Right lobe of liver (tissue), 6 donors: ENCODE data around the gene ALK. TPM values are rescaled to one million over a fixed set of nuclear protein-coding genes. Genes with fewer than 3 reads are reported as not detected.

Source experiments
- ATAC-seq, 4 donors: fragments of 200-7000 bp; cut with Tn5 transposase; one replicate each; pipeline ENCODE4 v1.9.1; 2020; ENCODE audit warnings: mild to moderate bottlenecking in 4 of 4, moderate library complexity in 4 of 4
- DNase-seq, 3 donors: peaks; one replicate each; pipeline ENCODE4 v3.0.0-alpha.2; 2020
- H3K27ac ChIP-seq, 3 donors: fragments of 200-600 bp; one replicate each; pipeline ENCODE4 v1.8.0; 2022
- H3K27me3 ChIP-seq, 2 donors: fragments of 200-600 bp; one replicate each; pipeline ENCODE4 v1.8.0; 2022
- H3K36me3 ChIP-seq, 4 donors: fragments of 200-600 bp; sonication (generic) in 1 of 4; one replicate each; pipeline versions ENCODE4 v1.5.1 to v1.8.0; 2017 to 2022; ENCODE audit warnings: control low read depth in 1 of 4
- H3K4me1 ChIP-seq, 4 donors: fragments of 200-600 bp; sonication (generic) in 1 of 4; one replicate each; pipeline versions ENCODE4 v1.5.1 to v1.8.0; 2017 to 2022; ENCODE audit warnings: control low read depth in 1 of 4
- H3K4me3 ChIP-seq, 3 donors: fragments of 200-600 bp; one replicate each; pipeline ENCODE4 v1.8.0; 2022
- H3K9me3 ChIP-seq, 4 donors: fragments of 200-600 bp; sonication (generic) in 1 of 4; one replicate each; pipeline versions ENCODE4 v1.5.1 to v1.8.0; 2017 to 2022; ENCODE audit warnings: control low read depth in 1 of 4
- POLR2A ChIP-seq: fragments of 450-650 bp; IDR thresholded peaks from one replicate; pipeline ENCODE4 v1.6.1; 2017; ENCODE audit warnings: antibody characterized with exemption, mild to moderate bottlenecking
- WGBS: methylation state at CpG from one replicate; pipeline ENCODE4 v1.1.6; 2018; ENCODE audit warnings: low coverage, low lambda C conversion rate; ENCODE audit not compliant: insufficient coverage; ENCODE audit errors: missing lambda C conversion rate; 5-methylcytosine and 5-hydroxymethylcytosine counted together
- intact Hi-C, 2 donors: fragments of 100-400 bp; cut with DNase I; formaldehyde crosslinking; loops; one replicate each; pipeline versions ENCODE4 v1.11.2 to v1.14.1; 2022
- total RNA-seq, 6 experiments: library from RNA; depleted of rRNA in 2 of 6; stranded (reverse); fragments of >200 nt in 2 of 6; fragmentation: NEBNext Ultra II Directional in 3 of 6; extraction: Animal tissue kit (Norgen Biotek cat#: 25700) in 3 of 6; gene quantifications; one replicate each; pipeline versions ENCODE4 v1.1.0 to v1.2.4, GENCODE V29; 2016 to 2023
- TF ChIP-seq, protein P1 (sequence below), 4 donors: fragments of 200-600 bp in 3 of 4; fragments of 450-650 bp in 1 of 4; IDR thresholded peaks; one replicate each; pipeline versions ENCODE4 v1.5.1 to v1.8.0; 2016 to 2022; ENCODE audit warnings: antibody characterized with exemption in 4 of 4, mild to moderate bottlenecking in 2 of 4
- donor health status: DM: no; HTN: yes; CAD: no.
- donor health status: DM: no; HTN: no; CAD: no.
- donor health status: DM: no; HTN: no; CAD: no.
- donor health status: DM: no; HTN: yes; CAD: no.
- donor health status: DM: no; HTN: yes; CAD: no.

Gene ALK
- total RNA-seq, 6 experiments from 2014 or later = 0.04 to 0.06 TPM; not detected in 4

DNA sequence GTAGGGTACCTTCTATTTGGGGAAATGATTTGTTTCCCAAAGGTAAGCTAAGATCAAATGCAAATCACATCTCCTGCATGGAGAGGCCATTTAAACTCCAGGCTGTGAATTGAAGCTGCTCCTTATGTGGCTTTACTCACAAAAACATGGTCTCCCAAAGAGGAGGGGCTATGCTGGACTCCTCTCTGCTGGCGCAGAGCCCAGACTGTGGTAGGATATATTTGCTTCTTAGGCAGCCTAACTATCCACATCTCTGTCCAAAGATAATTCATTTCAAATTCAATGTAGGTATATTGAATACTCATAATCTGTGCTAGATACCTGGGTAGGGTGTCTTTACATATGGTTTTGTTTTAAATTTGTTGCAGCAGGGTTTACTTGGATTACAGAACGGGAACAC, 358.5 kb downstream of the ALK start:
- no peaks in the 10 kb centered on the region for H3K9me3 ChIP-seq
- WGBS = 69% methylated on average over 1 of the region's 2 CpGs
- intact Hi-C loops = no loop called here
- no peak for DNase-seq
- TF ChIP-seq, protein P1, sequence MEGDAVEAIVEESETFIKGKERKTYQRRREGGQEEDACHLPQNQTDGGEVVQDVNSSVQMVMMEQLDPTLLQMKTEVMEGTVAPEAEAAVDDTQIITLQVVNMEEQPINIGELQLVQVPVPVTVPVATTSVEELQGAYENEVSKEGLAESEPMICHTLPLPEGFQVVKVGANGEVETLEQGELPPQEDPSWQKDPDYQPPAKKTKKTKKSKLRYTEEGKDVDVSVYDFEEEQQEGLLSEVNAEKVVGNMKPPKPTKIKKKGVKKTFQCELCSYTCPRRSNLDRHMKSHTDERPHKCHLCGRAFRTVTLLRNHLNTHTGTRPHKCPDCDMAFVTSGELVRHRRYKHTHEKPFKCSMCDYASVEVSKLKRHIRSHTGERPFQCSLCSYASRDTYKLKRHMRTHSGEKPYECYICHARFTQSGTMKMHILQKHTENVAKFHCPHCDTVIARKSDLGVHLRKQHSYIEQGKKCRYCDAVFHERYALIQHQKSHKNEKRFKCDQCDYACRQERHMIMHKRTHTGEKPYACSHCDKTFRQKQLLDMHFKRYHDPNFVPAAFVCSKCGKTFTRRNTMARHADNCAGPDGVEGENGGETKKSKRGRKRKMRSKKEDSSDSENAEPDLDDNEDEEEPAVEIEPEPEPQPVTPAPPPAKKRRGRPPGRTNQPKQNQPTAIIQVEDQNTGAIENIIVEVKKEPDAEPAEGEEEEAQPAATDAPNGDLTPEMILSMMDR (IDR thresholded peaks at IDR 0.05) = no peak
- no peak for TF ChIP-seq POLR2A
- no peak overlapping the region for H3K4me3 ChIP-seq
- no peak for ATAC-seq
- no peak overlapping the region for H3K27ac ChIP-seq
- H3K27me3 ChIP-seq = no peaks in the 10 kb centered on the region
- no peaks in the 10 kb centered on the region for H3K36me3 ChIP-seq
- H3K4me1 ChIP-seq = peaks cover 0 to 11% (median 0%) of the 10 kb centered on the region in 4 donors

DNA sequence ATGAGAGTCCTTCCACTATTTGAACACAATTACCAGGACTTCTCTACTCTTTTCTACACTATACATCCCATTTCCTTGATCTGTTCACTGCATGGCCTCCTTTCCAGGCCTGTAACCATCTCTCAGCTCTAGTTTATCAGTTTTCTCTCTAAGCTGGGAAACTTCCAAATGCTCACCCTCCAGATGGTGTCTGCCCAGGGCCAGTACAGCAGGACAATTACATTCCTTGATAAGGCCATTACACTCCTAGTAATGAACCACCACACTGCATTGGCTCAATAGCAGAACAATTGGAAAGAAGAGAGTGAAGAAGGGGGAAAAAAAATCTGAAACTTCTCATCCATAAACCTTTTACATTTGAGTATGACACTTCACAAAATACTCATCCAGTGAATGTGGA, 359.1 kb downstream of the ALK start:
- H3K27ac ChIP-seq = no peak overlapping the region
- peaks cover 0 to 11% (median 0%) of the 10 kb centered on the region in 4 donors for H3K4me1 ChIP-seq
- no peak overlapping the region for H3K4me3 ChIP-seq
- ATAC-seq (no peak), DNase-seq (no peak)
- no peaks in the 10 kb centered on the region for H3K9me3 ChIP-seq
- H3K36me3 ChIP-seq = no peaks in the 10 kb centered on the region
- H3K27me3 ChIP-seq = no peaks in the 10 kb centered on the region
- TF ChIP-seq, protein P1 (IDR thresholded peaks at IDR 0.05) = no peak
- TF ChIP-seq POLR2A = no peak
- intact Hi-C loops = no loop called here

- DNase-seq (no peak), ATAC-seq (no peak)
- H3K4me3 ChIP-seq = no peak overlapping the region
- H3K27me3 ChIP-seq = no peaks in the 10 kb centered on the region
- WGBS = 96% methylated on average over 4 of the region's 4 CpGs
- no peaks in the 10 kb centered on the region for H3K36me3 ChIP-seq
- no peaks in the 10 kb centered on the region for H3K9me3 ChIP-seq
- peaks cover 0 to 11% (median 0%) of the 10 kb centered on the region in 4 donors for H3K4me1 ChIP-seq
- TF ChIP-seq, protein P1 (IDR thresholded peaks at IDR 0.05) = no peak
- no peak for TF ChIP-seq POLR2A
- intact Hi-C loops = no loop called here
- no peak overlapping the region for H3K27ac ChIP-seq
Observed at GRCh38 chr2:29561628-29562027, 359.8 kb downstream of the ALK start.

- Histone ChIP-seq H3K27ac (no peak overlapping the region), H3K27me3 (no peaks in the 10 kb centered on the region), H3K36me3 (no peaks in the 10 kb centered on the region), H3K4me1 (peaks cover 0 to 11% (median 0%) of the 10 kb centered on the region in 4 donors), H3K4me3 (no peak overlapping the region), H3K9me3 (no peaks in the 10 kb centered on the region)
- WGBS = 78% methylated on average over 4 of the region's 6 CpGs
- TF ChIP-seq, protein P1 (IDR thresholded peaks at IDR 0.05) = no peak
- no peak for TF ChIP-seq POLR2A
- intact Hi-C loops = no loop called here
- DNase-seq = no peak
- ATAC-seq = no peak
Observed at GRCh38 chr2:29561181-29561580, 360.2 kb downstream of the ALK start.

- 50% methylated on average over 4 of the region's 5 CpGs for WGBS
- ATAC-seq = no peak
- no peaks in the 10 kb centered on the region for H3K27me3 ChIP-seq
- no peaks in the 10 kb centered on the region for H3K9me3 ChIP-seq
- no peaks in the 10 kb centered on the region for H3K36me3 ChIP-seq
- TF ChIP-seq, protein P1 (IDR thresholded peaks at IDR 0.05) = no peak
- no peak for TF ChIP-seq POLR2A
- DNase-seq = no peak
- H3K4me1 ChIP-seq = peaks cover 0 to 11% (median 0%) of the 10 kb centered on the region in 4 donors
- H3K27ac ChIP-seq = no peak overlapping the region
- intact Hi-C loops = no loop called here
- no peak overlapping the region for H3K4me3 ChIP-seq
Observed at GRCh38 chr2:29560566-29560965, 360.8 kb downstream of the ALK start.
